Stomach (tissue), 4 donors: ENCODE data around the gene MAGI2.
A peak's percentile ranks its signal among the peaks of the same experiment; 100 is the strongest.

ENCODE experiments used
- CTCF ChIP-seq, 7 experiments: fragments of 450-650 bp in 4 of 7; fragments of 200-600 bp in 3 of 7; sonication (generic) in 3 of 7; IDR thresholded peaks; one replicate each; pipeline ENCODE4 v1.5.1; 2016 to 2019; ENCODE audit warnings: antibody characterized with exemption in 7 of 7, control low read depth in 2 of 7, mild to moderate bottlenecking in 1 of 7
- EP300 ChIP-seq: sonication (generic); formaldehyde crosslinking; IDR thresholded peaks from one replicate; pipeline ENCODE4 v1.6.1; 2017; ENCODE audit warnings: antibody characterized with exemption
- POLR2A ChIP-seq, 4 donors: fragments of 450-650 bp; IDR thresholded peaks; one replicate each; pipeline ENCODE4 v1.6.1; 2016; ENCODE audit warnings: antibody characterized with exemption in 4 of 4, control low read depth in 2 of 4, mild to moderate bottlenecking in 1 of 4, moderate library complexity in 1 of 4
- POLR2AphosphoS5 ChIP-seq, 3 donors: sonication (generic); formaldehyde crosslinking; IDR thresholded peaks; one replicate each; pipeline ENCODE4 v1.6.1; 2016; ENCODE audit warnings: antibody characterized with exemption in 3 of 3

GRCh38 chr7:79461660-79462059, 8.2 kb upstream of the MAGI2 start:
- no peak for TF ChIP-seq CTCF (IDR thresholded peaks at IDR 0.05)
- no peak for TF ChIP-seq POLR2A (IDR thresholded peaks at IDR 0.05)
- peak in 1 of 3 donors; percentile 42 for TF ChIP-seq POLR2AphosphoS5 (IDR thresholded peaks at IDR 0.05)
- no peak for TF ChIP-seq EP300
